RPMI7951 (cell line): ENCODE results near the gene SMARCA4. TPM values are rescaled to one million over a fixed set of nuclear protein-coding genes. Genes with fewer than 3 reads are reported as not detected.
A peak's percentile ranks its signal among the peaks of the same experiment; 100 is the strongest.
"Not testable (repeated sequence)": the region's sequence is repeated elsewhere in the genome, so short reads cannot be mapped to it uniquely, and the experiment has no call there.

Experiments used
- DNase-seq: peaks from one replicate; pipeline ENCODE4 v3.0.0-alpha.2; 2012; ENCODE audit warnings: low read depth
- total RNA-seq: library from RNA; depleted of rRNA; stranded (reverse); fragments of >200 nt; shearing (Covaris generic); gene quantifications from 2 replicates; pipeline ENCODE4 v1.2.3, GENCODE V29; 2014

The SMARCA4 gene
- total RNA-seq, 1 experiment from 2014 or later: 72.9 TPM

GRCh38 chr19:10976131-10976892 lies 15.5 kb downstream of the SMARCA4 start:
- no peak for DNase-seq

- no peak for DNase-seq
Measured at GRCh38 chr19:10977742-10978092, 16.9 kb downstream of the SMARCA4 start.

GRCh38 chr19:10979951-10980381 lies 19.1 kb downstream of the SMARCA4 start:
- no peak for DNase-seq

GRCh38 chr19:10981252-10981895 lies 20.5 kb downstream of the SMARCA4 start:
- DNase-seq: no peak

- no peak for DNase-seq
Measured at GRCh38 chr19:10983026-10983425, 22.2 kb downstream of the SMARCA4 start.

GRCh38 chr19:10984166-10984735 lies 23.4 kb downstream of the SMARCA4 start:
- no peak for DNase-seq

- DNase-seq: no peak
Measured at GRCh38 chr19:10985502-10985901, 24.7 kb downstream of the SMARCA4 start.

- no peak for DNase-seq
Measured at GRCh38 chr19:10986301-10987127, 25.7 kb downstream of the SMARCA4 start.

GRCh38 chr19:10987571-10988297 lies 26.9 kb downstream of the SMARCA4 start:
- no peak for DNase-seq

- no peak for DNase-seq
Measured at GRCh38 chr19:10988380-10988779, 27.6 kb downstream of the SMARCA4 start.

GRCh38 chr19:10988921-10989320 lies 28.1 kb downstream of the SMARCA4 start:
- DNase-seq: no peak

GRCh38 chr19:10991076-10991475 lies 30.2 kb downstream of the SMARCA4 start:
- no peak for DNase-seq

GRCh38 chr19:10991521-10992081 lies 30.8 kb downstream of the SMARCA4 start:
- DNase-seq: no peak

GRCh38 chr19:10992174-10992573 lies 31.3 kb downstream of the SMARCA4 start:
- not testable (repeated sequence) for DNase-seq

GRCh38 chr19:10995926-10996600 lies 35.2 kb downstream of the SMARCA4 start:
- DNase-seq: no peak

- DNase-seq: peak; percentile 63
Measured at GRCh38 chr19:10998045-10998533, 37.3 kb downstream of the SMARCA4 start.

- no peak for DNase-seq
Measured at GRCh38 chr19:10998666-10999065, 37.8 kb downstream of the SMARCA4 start.

GRCh38 chr19:11005521-11005920 lies 44.7 kb downstream of the SMARCA4 start:
- DNase-seq: no peak

- no peak for DNase-seq
Measured at GRCh38 chr19:11007385-11007784, 46.6 kb downstream of the SMARCA4 start.

- no peak for DNase-seq
Measured at GRCh38 chr19:11007962-11008532, 47.2 kb downstream of the SMARCA4 start.
